HS-5 (cell line): ENCODE data around the gene CPLX4.
"Not testable (repeated sequence)": the region's sequence is repeated elsewhere in the genome, so short reads cannot be mapped to it uniquely, and the experiment has no call there.

ENCODE experiments used
- DNase-seq: peaks from one replicate; pipeline ENCODE4 v3.0.0-alpha.2; 2012; ENCODE audit warnings: low read depth

CPLX4 gene

GRCh38 chr18:59269563-59270119 lies 48.8 kb downstream of the CPLX4 start:
- no peak for DNase-seq

GRCh38 chr18:59268721-59269562 lies 49.5 kb downstream of the CPLX4 start:
- no peak for DNase-seq

- DNase-seq: no peak
These were observed 50.2 kb downstream of the CPLX4 start for GRCh38 chr18:59268127-59268720.

- DNase-seq: no peak
These were observed 50.8 kb downstream of the CPLX4 start for GRCh38 chr18:59267503-59268126.

GRCh38 chr18:59266886-59267502 lies 51.5 kb downstream of the CPLX4 start:
- DNase-seq: no peak

- no peak for DNase-seq
These were observed 52.0 kb downstream of the CPLX4 start for GRCh38 chr18:59266459-59266858.

GRCh38 chr18:59265974-59266369 lies 52.5 kb downstream of the CPLX4 start:
- DNase-seq: no peak

GRCh38 chr18:59265246-59265973 lies 53.0 kb downstream of the CPLX4 start:
- no peak for DNase-seq

GRCh38 chr18:59264651-59265245 lies 53.7 kb downstream of the CPLX4 start:
- no peak for DNase-seq

- no peak for DNase-seq
These were observed 54.3 kb downstream of the CPLX4 start for GRCh38 chr18:59264121-59264571.

- no peak for DNase-seq
These were observed 54.8 kb downstream of the CPLX4 start for GRCh38 chr18:59263661-59264060.

- not testable (repeated sequence) for DNase-seq
These were observed 56.2 kb downstream of the CPLX4 start for GRCh38 chr18:59262243-59262642.

GRCh38 chr18:59261842-59262241 lies 56.6 kb downstream of the CPLX4 start:
- DNase-seq: not testable (repeated sequence)

- DNase-seq: not testable (repeated sequence)
These were observed 63.0 kb downstream of the CPLX4 start for GRCh38 chr18:59255491-59255890.

GRCh38 chr18:59249199-59249774 lies 69.2 kb downstream of the CPLX4 start:
- DNase-seq: peak; percentile 38

- DNase-seq: no peak
These were observed 71.7 kb downstream of the CPLX4 start for GRCh38 chr18:59246796-59247195.
